GM13976 (cell line): Measurements from ENCODE around the gene CYP2J2.
"Not testable (repeated sequence)": the region's sequence is repeated elsewhere in the genome, so short reads cannot be mapped to it uniquely, and the experiment has no call there.

ENCODE experiments used
- DNase-seq: peaks from one replicate; pipeline ENCODE4 v3.0.0; 2012; ENCODE audit warnings: low spot score
- CTCF ChIP-seq: IDR thresholded peaks from 2 replicates; pipeline ENCODE4 v1.5.1; 2012; ENCODE audit warnings: borderline replicate concordance, mild to moderate bottlenecking; ENCODE audit not compliant: insufficient read depth; ENCODE audit errors: extremely low read depth, missing control alignments, control extremely low read depth
- in situ Hi-C: fragments of 300-500 bp; cut with MboI; formaldehyde crosslinking; loops from one replicate; pipeline ENCODE4 v1.12.0; 2022; ENCODE audit warnings: low sequenced_read_pairs, mixed read lengths, inconsistent platforms; ENCODE audit not compliant: unreplicated experiment

The CYP2J2 gene

GRCh38 chr1:59939393-59939792 lies 12.8 kb upstream of the CYP2J2 start:
- no peak for TF ChIP-seq CTCF
- DNase-seq: no peak
- in situ Hi-C loops: loop anchor here (25.0 kb wide), 1 partner anchor 1202 kb away; no protein-coding TSS in a partner anchor

GRCh38 chr1:59937636-59938210 lies 11.2 kb upstream of the CYP2J2 start:
- in situ Hi-C loops: loop anchor here (25.0 kb wide), 1 partner anchor 1200 kb away; no protein-coding TSS in a partner anchor
- no peak for TF ChIP-seq CTCF
- DNase-seq: no peak

- no peak for DNase-seq
- in situ Hi-C loops: loop anchor here (25.0 kb wide), 1 partner anchor 1199 kb away; no protein-coding TSS in a partner anchor
Observed at GRCh38 chr1:59936358-59936821, 9.8 kb upstream of the CYP2J2 start.

GRCh38 chr1:59928996-59929395 lies 2.4 kb upstream of the CYP2J2 start:
- in situ Hi-C loops: loop anchor here (25.0 kb wide), 1 partner anchor 1192 kb away; no protein-coding TSS in a partner anchor
- TF ChIP-seq CTCF: no peak
- DNase-seq: no peak

More at GRCh38 chr1:59936358-59936821, 9.8 kb upstream of the CYP2J2 start:
- TF ChIP-seq CTCF: no peak

GRCh38 chr1:59927213-59927612 lies 640 bp upstream of the CYP2J2 start:
- in situ Hi-C loops: loop anchor here (25.0 kb wide), 1 partner anchor 1190 kb away; no protein-coding TSS in a partner anchor
- no peak for DNase-seq
- no peak for TF ChIP-seq CTCF

GRCh38 chr1:59924653-59925052 lies 1.9 kb downstream of the CYP2J2 start:
- TF ChIP-seq CTCF: no peak
- in situ Hi-C loops: loop anchor here (25.0 kb wide), 1 partner anchor 1187 kb away; no protein-coding TSS in a partner anchor
- DNase-seq: no peak

GRCh38 chr1:59921258-59921899 lies 5.2 kb downstream of the CYP2J2 start:
- in situ Hi-C loops, DNase-seq: not testable (repeated sequence)
